Esophagus mucosa (tissue), 1 donor: ENCODE measurements around the gene STK32C. TPM values are rescaled to one million over a fixed set of nuclear protein-coding genes. Genes with fewer than 3 reads are reported as not detected.
"Not testable (repeated sequence)": the region's sequence is repeated elsewhere in the genome, so short reads cannot be mapped to it uniquely, and the experiment has no call there.

Experiments
- ATAC-seq: fragments of 200-7000 bp; cut with Tn5 transposase; one replicate; pipeline ENCODE4 v1.9.1; 2020
- total RNA-seq: library from RNA; stranded (reverse); gene quantifications from one replicate; pipeline ENCODE4 v1.2.4, GENCODE V29; 2023
- donor health status: DM: yes; HTN: yes; CAD: no.

STK32C gene
- total RNA-seq, 1 donor from 2014 or later, result 7.1 TPM

DNA sequence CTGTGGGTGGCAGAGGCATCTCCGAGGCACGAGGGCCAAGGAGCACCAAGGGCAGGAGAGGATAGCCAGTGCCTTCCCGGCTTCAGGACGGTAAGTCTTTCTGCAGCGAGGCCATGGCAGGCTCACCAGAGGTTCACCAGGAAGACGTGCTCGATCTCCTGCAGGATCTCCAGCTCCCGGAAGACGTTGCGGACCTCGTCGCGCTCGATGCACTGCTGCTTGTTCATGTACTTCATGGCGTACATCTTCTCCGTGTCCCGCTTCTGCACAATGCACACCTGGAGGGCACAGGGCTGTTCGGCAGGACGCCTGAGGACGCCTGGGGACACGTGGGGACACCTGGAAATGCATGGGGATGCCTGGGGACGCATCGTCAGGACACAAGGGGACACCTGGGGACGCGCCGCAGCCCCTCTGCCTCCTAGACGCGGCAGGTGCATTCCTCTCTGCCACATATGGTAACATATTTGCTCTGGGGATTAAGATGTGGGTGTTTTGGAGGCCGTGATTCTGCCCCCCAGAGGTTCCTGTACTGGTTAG is 79.8 kb downstream of the STK32C start:
- ATAC-seq, result no peak

DNA sequence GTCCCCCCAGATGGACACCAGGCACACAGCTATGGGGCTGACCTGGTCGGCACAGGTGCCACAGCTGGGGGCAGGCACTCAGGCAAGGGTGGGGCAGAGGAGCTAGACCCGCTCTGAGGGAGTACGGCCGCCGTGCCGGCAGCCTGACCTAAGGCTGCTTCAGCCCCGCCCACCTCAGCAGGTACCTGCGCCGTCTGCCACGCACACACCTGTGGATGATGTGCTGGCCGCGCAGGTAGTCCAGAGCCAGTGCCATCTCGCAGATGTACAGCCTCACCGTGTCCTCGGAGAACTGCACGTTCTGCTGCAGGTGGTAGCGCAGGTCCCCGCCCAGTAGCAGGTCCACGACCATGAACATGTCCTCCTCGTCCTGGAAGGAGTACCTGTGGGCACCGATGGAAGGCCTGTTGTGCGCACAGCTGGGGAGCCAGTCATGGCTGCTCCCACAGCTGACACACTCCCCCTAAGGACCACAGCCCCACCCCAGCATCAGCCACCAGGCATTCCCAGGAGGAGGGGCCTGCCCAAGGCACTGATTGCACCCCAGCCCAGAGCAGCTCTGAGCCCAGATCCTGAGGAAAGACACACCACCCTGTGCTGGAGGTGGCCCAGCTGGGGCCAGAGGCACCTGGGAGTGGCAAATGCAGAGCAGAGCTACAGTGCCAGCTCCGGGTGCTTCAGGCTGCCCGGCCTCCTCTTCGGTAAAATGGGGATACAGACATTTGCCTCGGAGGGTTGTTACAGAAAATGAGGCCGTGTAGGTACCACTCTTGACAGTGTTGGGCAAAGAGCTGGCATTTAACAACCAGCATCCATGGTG is 81.0 kb downstream of the STK32C start:
- no peak for ATAC-seq

DNA sequence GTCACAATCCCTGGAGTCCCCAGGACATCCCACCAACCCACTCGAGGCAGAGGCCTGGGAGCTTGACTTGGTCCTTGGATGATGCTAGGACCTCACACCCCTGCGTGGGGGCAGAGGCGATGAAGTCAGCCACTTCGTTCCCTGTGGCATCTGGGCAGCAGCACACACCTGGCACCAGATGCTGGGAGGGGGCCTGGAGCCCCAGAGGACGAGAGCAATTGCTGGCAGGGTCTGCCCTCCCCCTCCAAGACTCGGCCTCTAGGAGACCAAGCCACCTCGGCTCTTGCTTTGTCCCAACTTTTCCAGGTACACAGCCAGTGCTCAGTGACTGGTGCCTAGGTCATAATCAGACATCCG is 81.9 kb downstream of the STK32C start:
- no peak for ATAC-seq

DNA sequence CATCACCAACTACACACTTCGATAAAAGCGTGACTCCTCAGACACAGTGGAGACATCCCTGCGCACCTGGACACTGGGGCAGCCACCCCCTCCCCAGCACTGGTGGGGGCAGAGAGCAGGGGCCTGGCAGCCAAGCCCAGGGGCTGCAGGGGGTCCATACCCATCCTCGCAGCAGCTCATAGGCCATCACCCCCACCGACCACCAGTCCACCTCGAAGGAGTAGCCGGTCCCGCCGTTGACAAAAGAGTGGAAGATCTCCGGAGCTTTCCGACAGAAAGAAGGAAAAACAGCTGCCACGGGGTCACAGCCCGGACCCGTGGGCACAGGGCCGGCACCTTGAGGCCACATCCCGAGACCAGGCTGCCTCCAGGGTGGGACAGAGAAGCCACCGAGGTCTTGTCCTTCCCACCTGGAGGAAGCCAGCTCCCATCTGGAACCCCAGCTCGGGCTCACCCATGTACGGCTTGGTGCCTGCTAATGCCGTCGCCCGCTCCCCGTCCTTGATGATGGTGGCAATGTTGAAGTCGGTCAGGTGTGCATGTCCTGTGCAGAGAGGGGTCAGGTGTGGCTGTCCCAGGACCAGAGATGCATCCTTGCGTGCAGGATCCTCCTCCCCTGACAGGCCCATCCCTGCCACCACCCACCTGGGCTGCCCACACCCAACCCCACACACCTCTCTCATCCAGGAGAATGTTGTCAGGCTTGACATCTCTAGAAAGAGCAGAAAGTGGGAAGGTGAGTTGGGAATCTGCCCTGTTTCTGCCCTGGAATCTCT is 82.5 kb downstream of the STK32C start:
- no peak for ATAC-seq

DNA sequence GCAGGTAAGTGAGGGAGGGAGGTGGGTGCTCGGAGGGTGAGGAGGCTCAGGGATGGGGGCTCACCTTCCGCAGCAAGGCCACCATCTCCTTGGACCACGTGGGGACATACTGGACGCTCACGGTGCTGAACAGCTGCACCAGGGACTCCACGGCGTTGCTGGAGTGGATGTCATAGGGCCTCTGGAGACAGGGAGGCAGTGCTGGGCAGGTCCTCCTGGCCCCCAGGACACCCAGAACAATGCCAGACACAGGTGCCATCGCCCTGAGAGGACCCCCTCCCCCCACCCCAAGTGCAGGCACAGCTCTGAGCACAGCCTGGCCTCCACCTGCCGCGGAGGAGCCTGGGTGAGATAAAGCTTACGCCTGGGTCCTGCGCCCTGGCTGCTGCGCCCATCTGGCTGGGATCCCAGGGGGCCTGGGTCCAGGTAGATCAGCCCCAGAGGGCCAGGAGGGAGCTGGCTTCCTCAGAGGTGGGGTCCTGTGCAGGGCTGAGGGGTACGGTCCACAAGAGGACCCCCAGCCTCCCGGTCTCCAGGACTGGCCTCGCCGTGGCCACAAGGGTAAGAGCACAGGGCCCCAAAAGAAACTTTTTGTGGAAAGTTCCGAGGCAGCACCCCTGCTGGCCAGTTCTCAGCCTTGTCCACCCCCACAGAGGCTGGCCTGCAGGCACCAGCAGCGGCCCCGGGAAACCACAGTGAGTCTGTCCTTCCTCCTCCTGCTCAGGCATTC is 83.2 kb downstream of the STK32C start:
- ATAC-seq, result no peak

DNA sequence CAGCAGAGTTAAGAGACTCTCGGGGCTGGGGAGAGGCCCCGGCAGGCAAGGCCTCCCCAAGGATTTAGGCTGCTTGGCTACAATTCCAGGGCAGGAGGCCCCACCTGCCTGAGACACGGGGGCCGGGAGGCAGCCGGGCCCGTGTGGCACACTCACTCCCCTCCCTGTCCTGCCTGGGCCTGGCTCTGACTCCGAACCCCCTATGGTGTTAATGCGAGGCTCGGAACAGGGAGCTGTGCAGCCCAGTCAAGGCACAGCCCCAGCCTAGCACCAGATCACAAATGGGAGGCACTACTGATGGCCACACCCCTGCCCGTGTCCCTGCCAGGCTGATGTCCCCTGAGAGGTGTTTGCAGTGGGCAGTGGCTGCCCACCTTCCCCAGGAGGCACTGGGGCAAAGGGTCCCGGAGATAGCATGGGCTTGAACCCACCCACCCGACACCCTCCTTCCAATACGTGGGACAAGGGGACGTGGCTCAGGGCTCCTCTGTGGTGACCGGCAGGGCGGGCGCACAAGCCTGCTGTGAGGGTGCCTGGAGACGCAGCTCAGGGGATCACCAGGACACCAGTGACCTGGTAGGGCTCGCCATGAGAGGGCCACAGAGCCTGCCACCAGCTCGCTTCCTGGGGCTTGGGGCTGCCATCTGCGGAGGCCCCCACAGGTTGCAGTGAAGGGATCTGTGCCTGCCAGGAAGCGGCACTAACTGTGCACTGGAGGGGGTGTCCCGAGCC is 84.0 kb downstream of the STK32C start:
- ATAC-seq, result no peak

DNA sequence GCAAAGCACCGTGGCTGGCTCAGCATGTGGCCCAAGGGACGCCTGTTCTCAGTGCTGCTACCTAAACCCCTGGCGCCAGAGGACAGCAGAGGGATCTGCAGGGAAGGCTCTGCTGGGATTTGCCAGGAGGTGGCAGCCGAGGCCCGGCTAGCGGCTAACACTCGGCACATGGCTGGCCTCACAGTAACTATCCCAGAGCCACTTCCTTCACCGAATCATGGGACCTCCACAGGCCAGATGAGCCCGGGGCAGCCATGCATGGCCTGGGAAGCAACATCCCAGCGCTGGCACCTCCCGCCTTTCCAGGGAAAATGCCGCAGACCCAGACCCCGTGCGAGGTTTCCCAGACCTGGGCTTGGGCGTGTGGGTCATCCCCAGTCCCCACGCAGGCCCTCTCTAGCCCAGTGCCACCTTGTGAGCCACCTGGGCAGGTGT is 84.6 kb downstream of the STK32C start:
- ATAC-seq, result peak; percentile 90

DNA sequence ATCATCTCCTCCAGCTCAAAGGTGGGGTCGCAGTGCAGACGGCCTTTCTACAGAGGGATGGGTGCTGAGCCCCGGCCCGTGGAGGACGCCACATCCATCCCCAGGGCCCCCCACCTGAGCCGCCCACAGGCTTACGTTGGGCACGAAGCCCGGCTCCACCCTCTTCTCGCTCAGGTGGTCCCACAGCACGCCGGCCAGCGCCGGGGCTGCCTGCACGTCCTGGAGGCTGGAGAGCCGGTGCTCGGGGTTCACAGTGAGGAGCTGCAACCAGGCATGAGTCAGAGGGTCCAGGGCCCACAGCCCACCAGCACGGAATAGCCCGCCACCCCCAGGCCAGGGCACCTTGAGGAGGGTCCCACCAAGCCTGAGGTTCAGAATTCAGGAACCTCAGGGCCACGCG is 85.0 kb downstream of the STK32C start:
- ATAC-seq, result peak; percentile 6

DNA sequence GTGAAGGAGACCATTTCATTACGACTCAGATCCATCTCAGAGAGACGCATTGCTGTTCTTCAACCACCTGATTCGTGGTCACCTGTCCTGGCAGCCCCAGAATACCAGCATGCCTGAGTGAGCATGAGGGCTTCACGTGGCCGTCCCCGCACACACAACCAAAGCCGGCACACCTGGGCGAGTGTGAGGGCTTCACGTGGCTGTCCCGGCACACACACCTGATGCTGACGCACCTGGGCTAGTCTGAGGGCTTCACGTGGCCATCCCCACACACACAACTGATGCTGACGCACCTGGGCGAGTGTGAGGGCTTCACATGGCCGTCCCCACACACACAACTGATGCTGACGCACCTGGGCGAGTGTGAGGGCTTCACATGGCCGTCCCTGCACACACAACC is 86.8 kb downstream of the STK32C start:
- ATAC-seq, result not testable (repeated sequence)

DNA sequence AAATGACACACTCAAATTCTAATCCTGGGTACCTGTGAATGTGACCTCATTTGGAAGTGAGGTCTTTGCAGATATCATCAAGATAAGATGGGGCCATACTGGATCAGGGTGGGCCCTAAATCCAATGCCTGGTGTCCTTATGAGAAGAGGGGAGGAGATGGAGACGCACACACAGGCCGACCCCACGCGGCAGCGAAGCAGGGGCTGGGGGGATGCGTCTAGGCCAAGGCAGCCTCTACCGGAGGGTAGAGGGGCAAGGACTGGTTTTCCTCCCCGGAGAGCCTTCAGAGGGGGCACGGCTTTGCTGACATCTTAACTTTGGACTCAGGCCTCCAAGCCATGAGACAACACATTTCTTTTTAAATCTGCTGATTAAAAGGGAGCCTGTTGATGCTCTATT is 87.7 kb downstream of the STK32C start:
- ATAC-seq, result no peak

DNA sequence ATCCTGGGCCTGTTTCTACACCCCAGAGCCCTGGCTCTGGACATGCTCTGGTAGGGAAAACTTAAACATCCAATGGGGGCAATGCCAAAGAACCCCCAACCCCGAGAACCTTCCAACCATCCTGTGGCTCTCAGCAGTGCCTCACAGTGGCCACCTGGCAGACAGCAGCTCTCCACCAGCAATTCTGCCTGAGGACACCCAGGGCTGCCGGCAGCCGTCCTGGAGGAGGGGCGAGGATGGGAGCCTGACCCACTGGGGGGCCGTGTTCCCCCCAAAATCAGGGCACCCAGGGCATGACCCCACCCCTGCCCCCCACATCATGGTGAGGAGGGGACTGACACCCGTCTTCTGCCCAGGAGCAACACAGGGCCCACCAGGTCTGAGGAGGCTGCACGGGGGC is 88.3 kb downstream of the STK32C start:
- ATAC-seq, result no peak

DNA sequence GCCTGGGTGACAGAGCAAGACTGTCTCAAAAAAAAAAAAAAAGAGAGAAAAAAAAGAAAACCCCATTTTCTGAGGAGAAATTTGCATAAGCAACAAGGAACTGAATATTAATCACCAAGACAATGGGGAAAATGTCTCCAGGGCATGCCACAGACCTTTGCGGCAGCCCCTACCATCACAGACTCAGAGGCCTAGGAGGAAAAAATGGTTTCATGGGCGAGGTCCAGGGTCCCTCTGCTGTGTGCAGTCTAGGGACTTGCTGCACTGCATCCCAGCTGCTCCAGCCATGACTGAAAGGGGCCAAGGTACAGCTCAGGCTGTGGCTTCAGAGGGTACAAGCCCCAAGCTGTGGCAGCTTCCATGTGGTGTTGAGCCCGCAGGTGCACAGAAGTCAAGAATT is 91.3 kb downstream of the STK32C start:
- not testable (repeated sequence) for ATAC-seq

DNA sequence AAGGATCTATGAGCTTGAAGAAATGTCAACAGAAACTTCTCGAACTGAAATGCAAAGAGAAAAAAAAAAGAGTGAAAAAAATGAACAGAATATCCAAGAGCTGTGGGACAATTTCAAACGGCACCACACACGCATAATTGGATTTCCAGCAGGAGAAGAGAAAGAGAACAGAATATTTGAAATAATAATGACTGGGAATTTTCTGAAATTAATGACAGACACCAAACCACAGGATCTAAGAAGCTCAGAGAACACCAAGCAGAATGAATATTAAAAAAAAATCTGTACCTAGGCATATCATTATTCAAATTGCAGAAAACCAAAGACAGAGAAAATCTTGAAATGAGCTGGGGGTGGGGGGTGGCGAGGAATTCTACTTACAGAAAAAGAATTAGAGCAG is 93.8 kb downstream of the STK32C start:
- ATAC-seq, result no peak

DNA sequence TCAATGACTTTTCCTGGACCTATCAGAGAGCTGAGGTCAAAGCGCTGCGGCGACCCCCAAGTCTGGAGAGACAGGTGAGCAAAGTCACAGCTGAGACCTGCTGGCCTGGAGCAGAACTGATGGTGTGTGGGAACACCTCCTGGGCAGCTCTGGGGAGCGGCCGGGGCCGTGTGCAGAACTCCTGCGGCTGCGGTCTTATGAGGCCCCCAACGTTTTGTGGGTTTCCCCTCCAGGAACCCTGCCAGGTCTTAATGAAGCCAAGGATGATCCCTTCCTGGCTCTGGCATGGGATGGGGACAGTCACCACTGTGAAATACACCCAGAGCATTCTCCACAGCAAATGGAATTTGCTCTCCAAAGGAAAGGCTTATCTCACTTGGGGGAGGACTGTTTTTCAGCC is 94.9 kb downstream of the STK32C start:
- ATAC-seq, result no peak

DNA sequence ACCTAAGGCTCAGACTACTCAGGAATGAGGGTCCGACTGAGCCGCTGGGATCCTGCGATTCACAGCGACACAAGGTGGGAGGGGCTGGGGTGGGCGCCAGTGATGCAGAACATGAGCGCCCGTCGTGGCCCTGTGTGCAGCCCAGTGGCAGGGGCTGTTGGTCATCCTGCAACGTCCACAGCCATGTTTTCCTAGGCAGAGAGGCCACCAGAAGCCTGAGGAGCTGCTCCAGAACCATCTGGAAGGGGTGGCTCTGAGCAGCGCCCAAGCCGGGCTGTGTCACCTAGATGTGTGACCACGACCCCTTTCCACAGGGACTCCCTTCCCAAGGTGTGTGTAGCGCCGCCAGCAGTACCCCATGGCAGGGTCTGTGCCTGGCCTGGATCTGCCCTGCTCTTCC is 96.5 kb downstream of the STK32C start:
- no peak for ATAC-seq

DNA sequence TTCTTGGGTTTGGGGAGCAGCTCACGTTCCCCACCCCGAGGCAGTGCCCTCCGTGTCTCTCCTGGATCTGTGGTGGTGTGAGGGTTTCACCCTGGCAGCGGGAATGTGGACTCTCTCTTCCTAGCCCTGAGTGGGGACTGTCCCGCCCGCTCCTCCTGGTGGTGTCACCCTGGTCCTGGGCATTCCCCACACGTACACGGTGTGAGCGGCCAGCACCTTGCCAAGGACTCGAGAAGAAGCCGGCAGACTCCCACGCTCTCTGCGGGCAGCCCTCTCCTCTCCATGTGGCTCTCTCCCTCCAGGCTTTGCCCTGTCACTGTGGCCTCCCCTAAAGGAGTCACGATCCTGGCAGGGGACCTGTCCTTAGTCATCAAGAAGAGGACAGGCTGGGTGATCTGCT is 97.0 kb downstream of the STK32C start:
- ATAC-seq, result no peak

DNA sequence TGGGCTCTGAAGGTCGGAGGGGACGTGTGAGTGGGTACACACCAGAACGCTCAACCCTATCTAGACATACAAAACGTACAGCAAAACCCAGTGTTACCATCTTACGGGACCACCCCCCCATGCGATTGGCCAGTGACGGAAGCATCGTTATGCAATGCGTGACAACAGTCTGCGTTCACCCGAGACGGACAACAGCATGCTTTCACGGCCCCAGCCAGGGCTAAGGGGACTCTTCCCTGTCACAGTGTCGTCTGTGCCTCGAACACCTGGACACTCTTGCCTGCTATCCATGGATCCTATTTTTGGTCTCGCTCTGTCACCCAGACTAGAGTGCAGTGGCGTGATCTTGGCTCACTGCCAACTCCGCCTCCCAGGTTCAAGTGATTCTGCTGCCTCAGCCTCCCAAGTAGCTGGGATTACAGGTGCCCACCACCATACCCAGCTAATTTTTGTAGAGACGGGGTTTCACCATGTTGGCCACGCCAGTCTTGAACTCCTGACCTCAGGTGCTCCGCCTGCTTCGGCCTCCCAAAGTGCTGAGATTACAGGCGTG is 97.7 kb downstream of the STK32C start:
- no peak for ATAC-seq

DNA sequence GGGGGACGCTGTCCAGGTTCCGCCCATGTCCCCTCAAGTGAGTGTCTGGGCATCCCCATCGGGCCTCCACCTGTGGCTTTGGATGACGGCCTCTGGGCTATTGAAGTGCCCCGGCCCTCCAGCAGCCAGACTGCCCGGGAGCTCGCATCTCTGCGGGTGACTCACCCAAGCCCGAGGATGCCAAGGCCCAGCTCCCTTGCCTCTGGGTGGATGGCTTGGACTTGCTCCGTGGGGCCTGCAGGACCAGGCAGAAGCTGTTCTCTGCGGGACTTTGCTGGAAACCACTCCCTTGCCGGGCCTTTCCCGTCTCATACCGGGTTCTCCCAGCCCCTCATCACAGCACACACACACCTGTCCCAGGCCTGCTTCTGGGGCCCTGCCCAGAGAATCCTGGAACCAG is 98.6 kb downstream of the STK32C start:
- ATAC-seq, result peak; percentile 43

DNA sequence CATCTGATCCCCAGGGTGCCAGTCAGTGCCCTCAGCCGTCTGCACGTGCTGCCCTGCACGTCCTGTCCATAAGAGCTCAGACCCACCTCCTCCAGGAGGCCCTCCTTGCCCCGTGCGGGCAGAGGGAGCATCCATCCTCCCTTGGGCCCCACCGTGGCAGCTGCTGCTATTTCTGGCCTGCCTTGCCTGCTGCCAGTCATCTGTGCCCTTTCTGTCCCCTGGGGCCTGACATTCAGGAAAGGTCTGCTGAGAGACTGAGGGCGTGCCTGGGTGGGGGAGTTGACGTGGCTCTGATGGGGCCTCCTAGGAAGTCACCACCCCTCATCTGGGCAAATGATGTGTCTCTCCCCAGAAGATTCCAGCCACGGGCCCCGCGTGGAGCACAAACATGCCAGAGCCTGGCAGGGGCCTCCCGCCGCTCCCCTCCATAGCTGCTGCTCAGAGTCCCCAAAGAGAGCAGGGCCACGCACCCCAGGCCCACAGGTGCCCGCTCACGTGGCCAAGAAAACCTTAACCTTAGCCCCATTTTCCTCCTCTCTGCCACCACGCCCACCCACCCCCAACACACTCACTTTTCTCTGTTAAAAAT is 99.2 kb downstream of the STK32C start:
- ATAC-seq, result no peak

DNA sequence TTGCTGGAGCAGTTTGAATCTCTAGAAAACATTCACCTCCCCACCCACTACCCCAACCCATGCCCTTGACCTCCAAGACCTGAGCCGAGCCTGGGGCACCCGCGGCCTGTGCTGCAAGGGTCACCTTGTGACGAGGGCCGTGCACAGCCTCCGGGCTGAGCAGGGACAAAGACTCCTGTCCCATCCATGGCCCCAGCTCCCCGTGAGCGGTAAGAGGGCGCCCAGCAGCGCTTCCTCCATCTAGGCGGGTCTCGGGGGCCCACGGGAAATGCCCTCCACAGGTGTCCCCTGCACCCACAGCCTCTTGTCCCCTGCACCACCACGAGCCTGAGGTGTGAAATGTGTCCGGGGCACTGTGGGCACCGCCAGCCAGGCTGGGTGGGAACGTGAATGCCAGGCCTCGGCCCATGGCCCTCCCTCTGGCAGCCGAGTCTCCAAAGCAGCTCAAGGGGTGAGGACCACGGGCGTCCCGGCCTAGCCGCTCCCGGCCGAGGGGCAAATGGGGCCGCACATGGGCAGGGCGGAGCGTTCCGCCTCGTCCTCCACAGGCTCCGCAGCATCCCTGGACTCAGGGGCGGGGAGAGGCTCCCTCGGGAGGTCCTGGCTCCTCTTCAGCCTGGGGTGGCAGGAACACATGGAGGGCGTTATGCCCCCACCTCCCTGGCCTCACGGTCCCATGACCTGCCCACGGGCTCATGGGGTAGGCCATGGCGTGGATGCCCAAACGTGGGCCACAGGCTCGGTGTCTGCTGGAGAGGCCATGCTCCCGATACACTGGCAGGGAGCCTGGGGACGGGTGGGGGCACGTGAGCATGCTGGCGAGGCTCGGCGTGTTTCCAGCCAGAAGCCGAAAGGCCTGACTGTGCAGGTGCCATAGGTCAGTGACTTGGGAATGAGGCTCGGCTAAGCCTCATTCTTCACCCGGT is 100.0 kb downstream of the STK32C start:
- no peak for ATAC-seq
